ENCODE data around the gene ZMAT3.

DNA sequence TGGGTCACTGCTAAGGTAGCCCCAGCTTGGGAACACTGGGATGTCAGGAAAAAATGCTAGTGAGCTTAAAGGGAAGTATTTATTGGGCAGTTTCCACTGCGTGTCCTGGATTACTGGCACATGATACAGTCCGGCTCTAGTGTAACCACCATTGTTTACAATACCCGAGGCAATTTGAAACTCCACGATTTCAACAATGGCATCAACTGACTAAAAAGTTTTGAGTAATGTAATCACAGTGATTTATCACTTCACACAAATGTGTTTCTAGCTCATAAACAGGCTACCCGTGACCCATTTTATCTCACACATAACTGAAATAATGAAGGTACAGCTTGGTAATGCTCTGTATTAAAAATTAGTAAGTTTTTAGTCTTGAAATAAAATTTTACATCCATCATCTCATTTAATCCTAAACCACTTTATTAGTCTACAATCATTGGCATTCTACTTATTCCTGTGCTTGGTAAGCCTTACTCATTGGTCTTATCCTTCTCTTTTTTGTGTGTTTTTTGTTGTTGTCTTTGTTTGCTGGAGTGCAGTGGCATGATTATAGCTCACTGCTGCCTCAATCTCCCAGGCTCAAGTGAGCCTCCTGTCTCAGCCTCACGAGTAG, 7.6 kb downstream of the ZMAT3 start:
- TF ChIP-seq, protein P1, sequence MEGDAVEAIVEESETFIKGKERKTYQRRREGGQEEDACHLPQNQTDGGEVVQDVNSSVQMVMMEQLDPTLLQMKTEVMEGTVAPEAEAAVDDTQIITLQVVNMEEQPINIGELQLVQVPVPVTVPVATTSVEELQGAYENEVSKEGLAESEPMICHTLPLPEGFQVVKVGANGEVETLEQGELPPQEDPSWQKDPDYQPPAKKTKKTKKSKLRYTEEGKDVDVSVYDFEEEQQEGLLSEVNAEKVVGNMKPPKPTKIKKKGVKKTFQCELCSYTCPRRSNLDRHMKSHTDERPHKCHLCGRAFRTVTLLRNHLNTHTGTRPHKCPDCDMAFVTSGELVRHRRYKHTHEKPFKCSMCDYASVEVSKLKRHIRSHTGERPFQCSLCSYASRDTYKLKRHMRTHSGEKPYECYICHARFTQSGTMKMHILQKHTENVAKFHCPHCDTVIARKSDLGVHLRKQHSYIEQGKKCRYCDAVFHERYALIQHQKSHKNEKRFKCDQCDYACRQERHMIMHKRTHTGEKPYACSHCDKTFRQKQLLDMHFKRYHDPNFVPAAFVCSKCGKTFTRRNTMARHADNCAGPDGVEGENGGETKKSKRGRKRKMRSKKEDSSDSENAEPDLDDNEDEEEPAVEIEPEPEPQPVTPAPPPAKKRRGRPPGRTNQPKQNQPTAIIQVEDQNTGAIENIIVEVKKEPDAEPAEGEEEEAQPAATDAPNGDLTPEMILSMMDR (IDR thresholded peaks at IDR 0.05; ENCODE audit: low read depth, low read length, missing input control), result no peak
- TF ChIP-seq EGR1 (IDR thresholded peaks at IDR 0.05; ENCODE audit: low read depth in 2 of 2) (no peak), SP1 (IDR thresholded peaks at IDR 0.05) (no peak), HNF4A (conservative IDR thresholded peaks at IDR 0.05) (no peak), GABPA (IDR thresholded peaks at IDR 0.05 in 1 of 2, conservative IDR thresholded peaks at IDR 0.05 in 1 of 2) (no peak), RAD21 (IDR thresholded peaks at IDR 0.05) (no peak), RXRA (IDR thresholded peaks at IDR 0.05) (no peak), HNF4G (IDR thresholded peaks at IDR 0.05) (no peak), YY1 (IDR thresholded peaks at IDR 0.05) (no peak), TAF1 (conservative IDR thresholded peaks at IDR 0.05) (no peak), NR2F2 (IDR thresholded peaks at IDR 0.05) (no peak)
- TF ChIP-seq, protein P2, sequence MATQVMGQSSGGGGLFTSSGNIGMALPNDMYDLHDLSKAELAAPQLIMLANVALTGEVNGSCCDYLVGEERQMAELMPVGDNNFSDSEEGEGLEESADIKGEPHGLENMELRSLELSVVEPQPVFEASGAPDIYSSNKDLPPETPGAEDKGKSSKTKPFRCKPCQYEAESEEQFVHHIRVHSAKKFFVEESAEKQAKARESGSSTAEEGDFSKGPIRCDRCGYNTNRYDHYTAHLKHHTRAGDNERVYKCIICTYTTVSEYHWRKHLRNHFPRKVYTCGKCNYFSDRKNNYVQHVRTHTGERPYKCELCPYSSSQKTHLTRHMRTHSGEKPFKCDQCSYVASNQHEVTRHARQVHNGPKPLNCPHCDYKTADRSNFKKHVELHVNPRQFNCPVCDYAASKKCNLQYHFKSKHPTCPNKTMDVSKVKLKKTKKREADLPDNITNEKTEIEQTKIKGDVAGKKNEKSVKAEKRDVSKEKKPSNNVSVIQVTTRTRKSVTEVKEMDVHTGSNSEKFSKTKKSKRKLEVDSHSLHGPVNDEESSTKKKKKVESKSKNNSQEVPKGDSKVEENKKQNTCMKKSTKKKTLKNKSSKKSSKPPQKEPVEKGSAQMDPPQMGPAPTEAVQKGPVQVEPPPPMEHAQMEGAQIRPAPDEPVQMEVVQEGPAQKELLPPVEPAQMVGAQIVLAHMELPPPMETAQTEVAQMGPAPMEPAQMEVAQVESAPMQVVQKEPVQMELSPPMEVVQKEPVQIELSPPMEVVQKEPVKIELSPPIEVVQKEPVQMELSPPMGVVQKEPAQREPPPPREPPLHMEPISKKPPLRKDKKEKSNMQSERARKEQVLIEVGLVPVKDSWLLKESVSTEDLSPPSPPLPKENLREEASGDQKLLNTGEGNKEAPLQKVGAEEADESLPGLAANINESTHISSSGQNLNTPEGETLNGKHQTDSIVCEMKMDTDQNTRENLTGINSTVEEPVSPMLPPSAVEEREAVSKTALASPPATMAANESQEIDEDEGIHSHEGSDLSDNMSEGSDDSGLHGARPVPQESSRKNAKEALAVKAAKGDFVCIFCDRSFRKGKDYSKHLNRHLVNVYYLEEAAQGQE (IDR thresholded peaks at IDR 0.05), result no peak
- TF ChIP-seq, protein P3, sequence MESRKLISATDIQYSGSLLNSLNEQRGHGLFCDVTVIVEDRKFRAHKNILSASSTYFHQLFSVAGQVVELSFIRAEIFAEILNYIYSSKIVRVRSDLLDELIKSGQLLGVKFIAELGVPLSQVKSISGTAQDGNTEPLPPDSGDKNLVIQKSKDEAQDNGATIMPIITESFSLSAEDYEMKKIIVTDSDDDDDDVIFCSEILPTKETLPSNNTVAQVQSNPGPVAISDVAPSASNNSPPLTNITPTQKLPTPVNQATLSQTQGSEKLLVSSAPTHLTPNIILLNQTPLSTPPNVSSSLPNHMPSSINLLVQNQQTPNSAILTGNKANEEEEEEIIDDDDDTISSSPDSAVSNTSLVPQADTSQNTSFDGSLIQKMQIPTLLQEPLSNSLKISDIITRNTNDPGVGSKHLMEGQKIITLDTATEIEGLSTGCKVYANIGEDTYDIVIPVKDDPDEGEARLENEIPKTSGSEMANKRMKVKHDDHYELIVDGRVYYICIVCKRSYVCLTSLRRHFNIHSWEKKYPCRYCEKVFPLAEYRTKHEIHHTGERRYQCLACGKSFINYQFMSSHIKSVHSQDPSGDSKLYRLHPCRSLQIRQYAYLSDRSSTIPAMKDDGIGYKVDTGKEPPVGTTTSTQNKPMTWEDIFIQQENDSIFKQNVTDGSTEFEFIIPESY (IDR thresholded peaks at IDR 0.05), result no peak

Data from liver (tissue), 3 donors.